CD4-positive, CD25-positive, alpha-beta regulatory T cell (primary cell): ENCODE results near the gene FECH. TPM values are rescaled to one million over a fixed set of nuclear protein-coding genes. Genes with fewer than 3 reads are reported as not detected.

ENCODE experiments used
- ATAC-seq, 2 donors: fragments of 150-1000 bp; cut with Tn5 transposase; one replicate each; pipeline ENCODE4 v1.10.0; 2021; ENCODE audit warnings: low read depth in 2 of 2, moderate number of reproducible peaks in 2 of 2, moderate library complexity in 1 of 2
- DNase-seq, 3 donors: peaks; one replicate each; pipeline versions ENCODE4 v3.0.0 to v3.0.0-alpha.2; 2012 to 2022; ENCODE audit warnings: mixed read lengths in 1 of 3
- H3K27ac ChIP-seq: one replicate; pipeline ENCODE4 v1.7.0; 2013; ENCODE audit warnings: mild to moderate bottlenecking, low read length; ENCODE audit not compliant: insufficient read depth, poor library complexity, severe bottlenecking
- H3K27me3 ChIP-seq: one replicate; pipeline ENCODE4 v1.7.0; 2013; ENCODE audit warnings: low read length; ENCODE audit not compliant: control insufficient read depth, insufficient read depth
- H3K36me3 ChIP-seq: one replicate; pipeline ENCODE4 v1.7.0; 2013; ENCODE audit warnings: mild to moderate bottlenecking, low read length, moderate library complexity; ENCODE audit not compliant: control insufficient read depth, insufficient read depth
- H3K4me1 ChIP-seq: 2 replicates; pipeline ENCODE4 v1.7.0; 2013; ENCODE audit warnings: mild to moderate bottlenecking, low read length; ENCODE audit not compliant: insufficient read depth, control insufficient read depth, poor library complexity, severe bottlenecking
- H3K4me3 ChIP-seq: one replicate; pipeline ENCODE4 v1.7.0; 2013; ENCODE audit warnings: low read depth, mild to moderate bottlenecking, low read length, moderate library complexity
- H3K9me3 ChIP-seq, 2 experiments: 1 replicate in 1 of 2; 2 replicates in 1 of 2; pipeline ENCODE4 v1.7.0; 2013; ENCODE audit warnings: low read length in 2 of 2, mild to moderate bottlenecking in 1 of 2, moderate library complexity in 1 of 2; ENCODE audit not compliant: control insufficient read depth in 2 of 2
- H3K27ac Mint-ChIP-seq, 3 donors: one replicate each; pipeline ENCODE4 v1.8.0; 2020 to 2022; ENCODE audit warnings: mild to moderate bottlenecking in 3 of 3, mixed read lengths in 3 of 3, moderate library complexity in 2 of 3
- H3K27me3 Mint-ChIP-seq: one replicate; pipeline ENCODE4 v1.8.0; 2022; ENCODE audit warnings: mild to moderate bottlenecking, mixed read lengths
- H3K36me3 Mint-ChIP-seq: one replicate; pipeline ENCODE4 v1.8.0; 2020; ENCODE audit warnings: mixed read lengths
- H3K4me1 Mint-ChIP-seq, 4 donors: one replicate each; pipeline ENCODE4 v1.8.0; 2020 to 2022; ENCODE audit warnings: mixed read lengths in 4 of 4, mild to moderate bottlenecking in 1 of 4
- H3K4me3 Mint-ChIP-seq, 4 donors: one replicate each; pipeline ENCODE4 v1.8.0; 2020 to 2022; ENCODE audit warnings: mild to moderate bottlenecking in 4 of 4, mixed read lengths in 4 of 4, moderate library complexity in 3 of 4
- H3K9me3 Mint-ChIP-seq, 7 donors: one replicate each; pipeline ENCODE4 v1.8.0; 2020 to 2022; ENCODE audit warnings: mixed read lengths in 7 of 7, mild to moderate bottlenecking in 3 of 7, moderate library complexity in 2 of 7
- polyA plus RNA-seq, 4 donors: library from polyadenylated mRNA; unstranded; fragments of 300-500 nt; fragmentation: Illumina TruSeq; gene quantifications; one replicate each; pipeline ENCODE4 v1.2.3, GENCODE V29; 2021
- total RNA-seq: library from RNA; stranded (reverse); gene quantifications from one replicate; pipeline ENCODE4 v1.2.3, GENCODE V29; 2022

The FECH gene
- total and polyA plus RNA-seq, 5 donors from 2014 or later, result 11.2 to 20.2 (median 16.0) TPM

DNA sequence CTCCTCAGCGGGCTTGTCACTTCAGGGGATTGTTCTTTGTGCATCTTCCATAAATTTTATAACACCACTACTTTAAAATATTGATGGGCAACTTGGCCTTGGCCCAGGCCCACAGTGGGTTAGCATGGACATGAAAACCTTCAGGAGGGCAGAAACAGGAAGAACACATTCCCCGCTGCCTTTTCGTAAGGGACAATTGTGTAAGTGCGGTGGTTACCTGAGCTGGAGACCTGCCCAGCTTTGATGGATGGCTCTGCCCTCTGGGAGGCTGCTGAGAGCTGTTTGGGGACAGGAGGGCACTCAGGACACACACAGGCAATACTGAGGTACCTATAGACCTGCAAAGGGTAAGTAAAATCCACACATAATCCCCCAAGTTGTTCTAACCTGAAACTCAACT lies 46.8 kb downstream of the FECH start:
- no peaks in the 10 kb centered on the region for H3K27me3 ChIP-seq
- ATAC-seq (no peak), DNase-seq (no peak)
- no peaks in the 10 kb centered on the region for H3K36me3 Mint-ChIP-seq
- no peaks in the 10 kb centered on the region for H3K4me1 Mint-ChIP-seq
- peaks cover 10% of the 10 kb centered on the region for H3K27me3 Mint-ChIP-seq
- no peak overlapping the region for H3K27ac Mint-ChIP-seq
- no peaks in the 10 kb centered on the region for H3K9me3 Mint-ChIP-seq
- no peaks in the 10 kb centered on the region for H3K9me3 ChIP-seq
- H3K36me3 ChIP-seq, result no peaks in the 10 kb centered on the region
- H3K4me1 ChIP-seq, result no peaks in the 10 kb centered on the region
- no peak overlapping the region for H3K27ac ChIP-seq
- no peak overlapping the region for H3K4me3 ChIP-seq
- H3K4me3 Mint-ChIP-seq, result no peak overlapping the region

- H3K4me1 ChIP-seq, result no peaks in the 10 kb centered on the region
- Mint-ChIP-seq H3K36me3 (no peaks in the 10 kb centered on the region), H3K4me1 (no peaks in the 10 kb centered on the region), H3K27me3 (peaks cover 11% of the 10 kb centered on the region), H3K27ac (no peak overlapping the region), H3K4me3 (no peak overlapping the region), H3K9me3 (no peaks in the 10 kb centered on the region)
- no peak overlapping the region for H3K4me3 ChIP-seq
- ATAC-seq (no peak), DNase-seq (no peak)
- no peaks in the 10 kb centered on the region for H3K36me3 ChIP-seq
- no peaks in the 10 kb centered on the region for H3K27me3 ChIP-seq
- no peak overlapping the region for H3K27ac ChIP-seq
- no peaks in the 10 kb centered on the region for H3K9me3 ChIP-seq
These were observed 47.9 kb downstream of the FECH start for GRCh38 chr18:57538614-57539013.

DNA sequence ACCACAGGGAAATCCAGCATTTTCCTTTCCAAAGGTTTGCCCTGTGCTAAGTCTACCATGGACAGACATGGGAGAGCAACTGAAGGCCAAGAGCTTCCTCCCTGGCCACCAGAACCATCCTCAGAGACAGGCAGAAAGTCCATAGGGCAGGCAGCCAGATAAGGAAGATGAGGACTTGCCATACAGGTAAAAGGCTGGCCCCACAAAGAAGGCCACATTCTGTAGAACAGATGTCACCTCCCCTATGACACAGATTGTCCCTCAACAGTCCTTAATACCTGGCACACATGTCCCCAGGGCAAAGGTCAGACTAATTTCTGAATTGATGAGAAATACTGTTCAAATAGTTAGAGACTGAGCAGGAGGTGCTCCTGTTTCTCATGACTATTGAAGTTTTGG lies 52.0 kb downstream of the FECH start:
- H3K4me1 Mint-ChIP-seq, result no peaks in the 10 kb centered on the region
- H3K27ac ChIP-seq, result no peak overlapping the region
- no peaks in the 10 kb centered on the region for H3K27me3 ChIP-seq
- H3K27me3 Mint-ChIP-seq, result peaks cover 12% of the 10 kb centered on the region
- H3K4me3 ChIP-seq, result no peak overlapping the region
- H3K9me3 Mint-ChIP-seq, result no peaks in the 10 kb centered on the region
- H3K4me1 ChIP-seq, result no peaks in the 10 kb centered on the region
- H3K36me3 ChIP-seq, result no peaks in the 10 kb centered on the region
- ATAC-seq, result no peak
- H3K4me3 Mint-ChIP-seq, result peak overlapping the region in 1 of 4 donors; percentile 21
- H3K9me3 ChIP-seq, result no peaks in the 10 kb centered on the region
- DNase-seq, result no peak
- no peaks in the 10 kb centered on the region for H3K36me3 Mint-ChIP-seq
- no peak overlapping the region for H3K27ac Mint-ChIP-seq

DNA sequence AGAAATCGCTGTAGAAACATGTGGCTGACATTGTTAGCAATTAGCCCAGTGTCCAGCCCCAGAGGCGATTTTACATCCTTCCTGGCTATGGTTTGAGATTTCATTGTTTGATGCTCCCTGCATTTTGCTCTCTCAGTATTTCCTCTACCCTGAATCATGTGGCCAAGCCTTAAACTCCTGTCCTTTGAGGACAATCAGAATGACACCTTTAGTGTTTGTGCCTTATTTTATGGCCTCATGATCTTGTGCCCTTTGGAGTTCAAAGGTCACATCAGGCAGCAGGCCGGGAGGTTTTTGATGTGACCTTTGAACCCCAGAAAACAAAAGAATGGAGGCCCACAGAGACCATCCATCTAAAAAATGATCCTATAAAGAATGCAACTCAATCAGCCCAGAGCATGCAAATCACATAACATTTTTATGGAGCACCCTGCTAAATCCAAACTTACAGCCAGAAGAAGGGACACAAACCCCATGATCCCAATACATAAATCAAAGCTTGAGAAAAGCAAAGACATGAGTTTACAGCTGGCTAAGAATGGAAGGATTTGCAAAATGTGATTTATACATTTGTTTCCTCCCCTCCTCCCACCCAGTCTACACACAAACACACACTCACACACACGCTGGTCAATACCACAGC lies 52.5 kb downstream of the FECH start:
- Histone ChIP-seq H3K27ac (no peak overlapping the region), H3K36me3 (no peaks in the 10 kb centered on the region), H3K27me3 (no peaks in the 10 kb centered on the region), H3K4me1 (no peaks in the 10 kb centered on the region), H3K4me3 (no peak overlapping the region), H3K9me3 (no peaks in the 10 kb centered on the region)
- no peaks in the 10 kb centered on the region for H3K4me1 Mint-ChIP-seq
- H3K4me3 Mint-ChIP-seq, result no peak overlapping the region
- peaks cover 12% of the 10 kb centered on the region for H3K27me3 Mint-ChIP-seq
- no peaks in the 10 kb centered on the region for H3K9me3 Mint-ChIP-seq
- H3K27ac Mint-ChIP-seq, result no peak overlapping the region
- DNase-seq, result no peak
- no peaks in the 10 kb centered on the region for H3K36me3 Mint-ChIP-seq
- ATAC-seq, result no peak

DNA sequence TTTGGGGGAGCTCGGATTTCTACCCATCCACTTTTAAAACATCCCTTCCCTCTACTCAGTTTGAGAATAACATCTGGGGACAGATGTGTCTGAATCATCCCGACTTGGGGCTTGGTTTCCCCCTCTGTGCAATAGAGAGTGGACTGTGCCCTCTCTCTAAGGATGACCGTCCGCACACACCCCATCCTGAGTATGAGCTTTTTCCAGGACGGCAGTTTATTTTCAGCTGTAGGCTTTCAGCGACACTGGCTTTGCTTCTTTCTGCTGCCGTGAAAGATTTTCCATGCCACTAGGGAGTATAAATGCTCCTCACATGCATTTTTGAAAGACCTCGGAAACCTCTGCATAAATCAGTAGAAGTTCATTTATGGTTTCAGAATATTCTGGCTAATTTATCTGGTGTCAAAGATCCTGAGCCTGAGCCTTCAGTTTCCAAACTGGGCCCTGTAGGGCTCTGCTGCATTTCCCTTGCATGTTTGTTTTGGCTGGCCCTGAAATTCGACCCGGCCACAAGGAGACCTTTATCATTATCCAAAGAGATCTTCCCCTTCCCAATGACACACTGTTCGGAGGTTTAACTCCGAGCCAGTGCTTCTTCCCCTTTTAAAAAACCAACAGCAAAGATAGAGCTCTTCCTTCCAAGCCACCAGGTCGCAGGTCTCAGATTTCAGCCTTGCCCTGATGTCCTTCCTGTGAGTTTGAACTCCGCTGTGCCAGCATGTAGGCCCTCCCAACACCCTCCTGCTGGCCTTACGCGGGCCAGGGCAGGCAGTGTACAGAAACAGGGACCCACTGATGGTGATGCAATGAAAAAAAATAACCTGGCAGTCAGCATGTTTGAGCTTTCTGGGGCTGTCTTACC lies 53.3 kb downstream of the FECH start:
- no peaks in the 10 kb centered on the region for H3K4me1 Mint-ChIP-seq
- Histone ChIP-seq H3K4me1 (no peaks in the 10 kb centered on the region), H3K9me3 (no peaks in the 10 kb centered on the region), H3K27me3 (no peaks in the 10 kb centered on the region), H3K36me3 (no peaks in the 10 kb centered on the region), H3K27ac (no peak overlapping the region), H3K4me3 (no peak overlapping the region)
- no peak for ATAC-seq
- H3K27me3 Mint-ChIP-seq, result peaks cover 12% of the 10 kb centered on the region
- no peaks in the 10 kb centered on the region for H3K9me3 Mint-ChIP-seq
- no peak overlapping the region for H3K4me3 Mint-ChIP-seq
- no peaks in the 10 kb centered on the region for H3K36me3 Mint-ChIP-seq
- DNase-seq, result no peak
- H3K27ac Mint-ChIP-seq, result no peak overlapping the region

- Mint-ChIP-seq H3K27ac (no peak overlapping the region), H3K4me3 (no peak overlapping the region), H3K36me3 (no peaks in the 10 kb centered on the region), H3K4me1 (no peaks in the 10 kb centered on the region), H3K27me3 (peaks cover 15% of the 10 kb centered on the region), H3K9me3 (no peaks in the 10 kb centered on the region)
- Histone ChIP-seq H3K9me3 (no peaks in the 10 kb centered on the region), H3K27ac (no peak overlapping the region), H3K4me3 (no peak overlapping the region), H3K27me3 (no peaks in the 10 kb centered on the region), H3K4me1 (no peaks in the 10 kb centered on the region), H3K36me3 (no peaks in the 10 kb centered on the region)
- DNase-seq (no peak), ATAC-seq (no peak)
These were observed 57.4 kb downstream of the FECH start for GRCh38 chr18:57529151-57529550.

GRCh38 chr18:57527556-57528229 lies 58.8 kb downstream of the FECH start:
- H3K4me1 ChIP-seq, result no peaks in the 10 kb centered on the region
- no peaks in the 10 kb centered on the region for H3K4me1 Mint-ChIP-seq
- no peak for DNase-seq
- no peak overlapping the region for H3K27ac Mint-ChIP-seq
- peaks cover 15% of the 10 kb centered on the region for H3K27me3 Mint-ChIP-seq
- H3K4me3 Mint-ChIP-seq, result no peak overlapping the region
- ATAC-seq, result no peak
- H3K9me3 ChIP-seq, result no peaks in the 10 kb centered on the region
- no peaks in the 10 kb centered on the region for H3K9me3 Mint-ChIP-seq
- H3K36me3 ChIP-seq, result no peaks in the 10 kb centered on the region
- H3K27ac ChIP-seq, result no peak overlapping the region
- H3K4me3 ChIP-seq, result no peak overlapping the region
- no peaks in the 10 kb centered on the region for H3K36me3 Mint-ChIP-seq
- no peaks in the 10 kb centered on the region for H3K27me3 ChIP-seq
